RWPE1 (cell line): ENCODE results near the gene CYTH3.

Experiments used
- CTCF ChIA-PET: fragments of 350-600 bp; sonication (Branson Sonifier 250); formaldehyde crosslinking; extraction: SDS; loops from one replicate; lab custom pipeline; 2021; lab: Yijun Ruan, JAX
- POLR2A ChIA-PET: fragments of 400-600 bp; formaldehyde crosslinking; extraction: SDS; loops from one replicate; lab custom pipeline; 2020; ENCODE audit warnings: antibody characterized with exemption; ENCODE audit not compliant: low non-redundant PET; lab: Yijun Ruan, JAX
- DNase-seq: peaks from one replicate; pipeline ENCODE4 v3.0.0; 2012; ENCODE audit warnings: low spot score
- H3K27ac ChIP-seq: fragments of 450-650 bp; 2 replicates; pipeline ENCODE4 v1.5.1; 2017
- TF ChIP-seq, protein P1 (sequence below): fragments of 450-650 bp; conservative IDR thresholded peaks from 2 replicates; pipeline ENCODE4 v1.5.1; 2017; ENCODE audit warnings: low read depth, mild to moderate bottlenecking

The CYTH3 gene

DNA sequence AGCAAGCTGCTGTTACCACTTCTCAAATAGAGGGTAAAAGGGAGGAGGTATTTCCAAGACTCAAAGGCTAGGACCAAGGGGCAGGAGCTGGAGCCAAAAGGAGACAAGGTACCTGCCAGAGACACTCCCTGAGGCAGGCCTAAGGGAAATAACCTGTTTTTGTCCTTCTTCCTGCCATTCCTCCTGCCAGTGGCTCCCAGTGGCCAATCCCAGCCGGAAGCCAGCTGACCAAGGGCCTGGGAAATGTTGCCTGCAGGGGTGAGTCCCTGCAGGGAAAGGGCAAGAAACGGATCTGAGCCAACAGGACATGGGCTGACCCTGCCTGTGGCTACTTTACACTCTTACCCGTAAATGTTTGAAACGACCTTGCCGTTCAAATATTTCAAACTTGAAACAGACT, 3.5 kb downstream of the CYTH3 start:
- ChIA-PET POLR2A (no interaction called here), CTCF (interaction anchor here (1.1 kb wide), 1 partner anchor 16 kb away, joined by 3 read pairs; no protein-coding TSS in a partner anchor)
- no peak for DNase-seq
- TF ChIP-seq, protein P1, sequence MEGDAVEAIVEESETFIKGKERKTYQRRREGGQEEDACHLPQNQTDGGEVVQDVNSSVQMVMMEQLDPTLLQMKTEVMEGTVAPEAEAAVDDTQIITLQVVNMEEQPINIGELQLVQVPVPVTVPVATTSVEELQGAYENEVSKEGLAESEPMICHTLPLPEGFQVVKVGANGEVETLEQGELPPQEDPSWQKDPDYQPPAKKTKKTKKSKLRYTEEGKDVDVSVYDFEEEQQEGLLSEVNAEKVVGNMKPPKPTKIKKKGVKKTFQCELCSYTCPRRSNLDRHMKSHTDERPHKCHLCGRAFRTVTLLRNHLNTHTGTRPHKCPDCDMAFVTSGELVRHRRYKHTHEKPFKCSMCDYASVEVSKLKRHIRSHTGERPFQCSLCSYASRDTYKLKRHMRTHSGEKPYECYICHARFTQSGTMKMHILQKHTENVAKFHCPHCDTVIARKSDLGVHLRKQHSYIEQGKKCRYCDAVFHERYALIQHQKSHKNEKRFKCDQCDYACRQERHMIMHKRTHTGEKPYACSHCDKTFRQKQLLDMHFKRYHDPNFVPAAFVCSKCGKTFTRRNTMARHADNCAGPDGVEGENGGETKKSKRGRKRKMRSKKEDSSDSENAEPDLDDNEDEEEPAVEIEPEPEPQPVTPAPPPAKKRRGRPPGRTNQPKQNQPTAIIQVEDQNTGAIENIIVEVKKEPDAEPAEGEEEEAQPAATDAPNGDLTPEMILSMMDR: no peak
- H3K27ac ChIP-seq: no peak overlapping the region

DNA sequence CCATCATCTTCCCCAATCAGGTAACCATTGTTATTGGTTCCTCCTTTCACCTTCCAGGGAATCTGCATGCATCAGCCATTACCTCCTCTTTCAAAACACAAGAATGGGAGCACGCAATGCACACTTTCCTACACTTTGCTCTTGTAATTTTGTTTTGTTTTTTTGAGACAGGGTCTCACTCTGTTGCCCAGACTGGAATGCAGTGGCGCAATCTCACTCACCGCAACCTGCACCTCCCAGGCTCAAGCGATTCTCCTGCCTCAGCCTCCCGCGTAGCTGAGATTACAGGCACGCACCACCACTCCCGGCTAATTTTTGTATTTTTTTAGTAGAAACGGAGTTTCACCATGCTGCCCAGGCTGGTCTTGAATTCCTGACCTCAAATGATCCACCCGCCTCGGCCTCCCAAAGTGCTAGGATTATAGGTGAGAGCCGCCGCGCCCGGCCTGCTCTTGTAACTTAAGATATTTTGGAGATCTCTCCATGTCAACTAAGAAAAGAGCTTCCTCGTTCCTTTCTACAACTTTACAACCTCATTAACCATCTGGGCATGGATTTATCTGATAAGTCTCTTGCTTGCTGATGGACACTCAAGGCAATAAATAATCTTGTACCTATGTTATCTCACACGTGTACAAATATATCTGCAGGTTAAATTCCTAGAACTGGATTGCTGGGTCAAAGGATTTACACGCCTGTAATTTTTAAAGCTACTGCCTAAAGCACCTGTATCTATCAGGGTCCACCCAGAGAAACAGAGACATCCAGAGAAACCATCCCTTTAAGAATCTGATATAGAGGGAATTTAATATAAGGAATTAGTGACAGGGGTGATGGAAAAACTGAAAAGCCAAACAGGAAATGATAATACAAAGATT, 4.2 kb downstream of the CYTH3 start:
- no peak overlapping the region for H3K27ac ChIP-seq
- DNase-seq: no peak
- TF ChIP-seq, protein P1: no peak
- ChIA-PET POLR2A (no interaction called here), CTCF (interaction anchor here (0.8 kb wide), 1 partner anchor 77 kb away, joined by 3 read pairs; no protein-coding TSS in a partner anchor)

DNA sequence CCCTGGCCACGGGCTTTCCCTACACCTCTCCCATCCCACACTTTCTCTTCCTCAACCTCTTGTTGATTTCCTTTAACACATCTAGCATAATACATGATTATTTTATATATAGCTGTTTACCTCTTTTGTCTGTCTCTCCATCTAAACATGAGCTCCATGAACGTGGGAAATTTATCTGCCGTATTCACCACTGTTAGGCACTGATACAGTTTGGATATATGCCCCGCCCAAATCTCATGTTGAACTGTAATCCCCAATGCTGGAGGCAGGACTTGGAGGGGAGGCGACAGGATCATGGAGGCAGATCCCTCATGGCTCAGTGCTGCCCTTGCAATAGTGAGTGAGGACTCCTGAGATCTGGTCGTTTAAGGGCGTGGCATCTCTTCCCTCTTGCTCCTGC, 5.7 kb downstream of the CYTH3 start:
- no peak overlapping the region for H3K27ac ChIP-seq
- ChIA-PET CTCF (interaction anchor here (0.7 kb wide), 1 partner anchor 72 kb away, joined by 3 read pairs; no protein-coding TSS in a partner anchor), POLR2A (no interaction called here)
- DNase-seq: no peak
- TF ChIP-seq, protein P1: no peak

DNA sequence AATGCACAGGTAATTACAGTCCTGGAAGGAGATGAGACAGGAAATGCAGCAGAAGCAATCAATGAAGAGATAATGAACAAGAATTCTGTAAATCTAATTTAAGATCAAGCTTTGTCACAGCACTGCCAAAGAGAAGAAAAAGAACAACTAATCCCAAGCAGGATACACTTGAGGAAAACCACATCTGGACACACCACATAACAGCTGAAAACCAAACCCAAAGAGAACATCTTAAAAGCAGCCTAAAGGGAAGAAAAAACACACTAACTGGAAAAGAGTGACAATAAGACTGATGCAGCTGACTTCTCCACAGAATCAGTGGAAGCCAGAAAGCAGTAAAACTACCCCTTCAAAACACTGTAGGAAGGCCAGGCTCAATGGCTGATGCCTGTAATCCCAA, 10.2 kb downstream of the CYTH3 start:
- no peak for DNase-seq
- no peak overlapping the region for H3K27ac ChIP-seq
- TF ChIP-seq, protein P1: no peak
- POLR2A ChIA-PET: interaction anchor here (0.7 kb wide), 1 partner anchor 1010 kb away, joined by 3 read pairs; no protein-coding TSS in a partner anchor
- CTCF ChIA-PET: interaction anchor here (0.8 kb wide), 1 partner anchor 9 kb away, joined by 4 read pairs; no protein-coding TSS in a partner anchor

DNA sequence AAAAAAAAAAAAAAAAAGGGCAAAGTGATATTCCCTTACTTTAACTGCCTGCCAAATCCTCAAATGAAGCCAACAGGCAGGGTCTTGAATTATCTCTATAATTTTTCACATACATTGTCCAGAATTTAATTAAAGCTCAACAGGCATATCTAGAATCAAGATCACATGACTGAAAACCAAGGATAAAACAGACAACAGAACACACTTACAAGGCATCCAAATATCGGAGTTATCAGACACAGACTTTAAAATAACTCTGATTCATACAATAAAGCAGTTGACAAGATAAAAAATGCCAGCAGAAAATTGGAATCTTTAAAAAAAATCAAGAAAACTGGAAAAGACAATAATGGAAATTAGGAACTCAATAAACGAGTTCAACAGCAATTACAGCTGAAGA, 10.7 kb downstream of the CYTH3 start:
- no peak overlapping the region for H3K27ac ChIP-seq
- POLR2A ChIA-PET: no interaction called here
- no peak for DNase-seq
- TF ChIP-seq, protein P1: no peak
- CTCF ChIA-PET: interaction anchor here (0.6 to 0.8 kb wide), 3 partner anchors 10 to 982 kb away, joined by 3 to 10 read pairs (median 4); no protein-coding TSS in a partner anchor

DNA sequence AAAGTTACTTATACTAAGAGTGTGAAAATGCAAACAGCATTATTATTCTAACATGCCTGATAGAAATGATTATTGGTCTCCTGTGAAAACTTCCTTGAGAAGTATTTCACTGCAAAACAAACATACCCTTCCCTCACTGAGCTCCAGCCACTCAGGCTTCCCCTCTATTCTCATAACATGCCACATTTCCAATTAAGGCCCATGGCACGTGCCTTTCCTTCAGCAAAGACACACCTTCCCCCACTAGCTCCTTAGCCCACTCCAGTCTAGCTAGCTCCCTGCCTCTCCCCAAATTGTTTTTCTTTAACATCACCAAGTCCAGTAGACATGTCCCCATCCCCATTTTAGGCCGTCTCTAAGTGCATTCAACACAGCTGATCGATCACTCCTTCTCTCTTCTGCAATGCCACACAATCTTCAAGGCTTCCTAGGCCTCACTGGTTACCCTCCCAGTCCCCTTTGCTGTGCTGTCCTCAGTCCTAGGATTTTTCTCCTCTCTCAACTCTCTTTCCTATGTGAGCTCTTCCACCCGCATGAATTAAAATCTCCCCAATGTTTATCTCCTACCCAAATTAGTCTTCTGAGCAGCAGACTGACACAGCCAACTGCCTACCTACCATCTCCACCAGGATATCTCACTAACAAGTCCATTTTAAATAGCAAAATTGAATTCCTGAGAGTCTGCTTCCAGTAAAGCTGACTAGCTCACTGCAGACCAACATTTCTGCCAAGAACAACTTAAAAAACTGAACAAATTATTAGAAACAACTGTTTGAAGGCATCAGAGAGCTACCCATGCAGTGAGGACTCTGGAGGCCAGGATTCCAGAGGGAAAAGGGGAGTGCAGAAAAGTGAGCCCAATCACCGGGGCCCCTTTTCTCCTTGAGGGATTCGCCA, 11.9 kb downstream of the CYTH3 start:
- ChIA-PET CTCF (interaction anchor here (0.6 to 0.9 kb wide), 3 partner anchors 31 to 981 kb away, joined by 3 to 10 read pairs (median 3); no protein-coding TSS in a partner anchor), POLR2A (no interaction called here)
- TF ChIP-seq, protein P1: no peak
- H3K27ac ChIP-seq: no peak overlapping the region
- DNase-seq: no peak
